CD4-positive, alpha-beta T cell (primary cell): ENCODE measurements around the gene PLCB1. TPM values are rescaled to one million over a fixed set of nuclear protein-coding genes. Genes with fewer than 3 reads are reported as not detected.

ENCODE experiments used
- ATAC-seq: fragments of 200-7000 bp; cut with Tn5 transposase; one replicate; pipeline ENCODE4 v1.10.0; 2022; ENCODE audit warnings: mild to moderate bottlenecking; ENCODE audit not compliant: poor library complexity
- CTCF ChIA-PET: fragments of 350-600 bp; sonication (Branson Sonifier 250); formaldehyde crosslinking; loops from one replicate; lab custom pipeline; 2021; ENCODE audit warnings: antibody characterized with exemption, inconsistent platforms; lab: Charles Lee
- POLR2A ChIA-PET: fragments of 350-600 bp; sonication (Branson Sonifier 250); formaldehyde crosslinking; loops from one replicate; lab custom pipeline; 2021; ENCODE audit warnings: antibody characterized with exemption, inconsistent platforms; lab: Charles Lee
- DNase-seq, 14 experiments: peaks; one replicate each; pipeline ENCODE4 v3.0.0-alpha.2; 2013 to 2020; ENCODE audit warnings: mixed read lengths in 2 of 14
- H3K27ac ChIP-seq, 2 donors: one replicate each; pipeline versions ENCODE4 v1.5.1 to v1.7.0; 2013; ENCODE audit warnings: low read length in 2 of 2, low read depth in 1 of 2, mild to moderate bottlenecking in 1 of 2
- H3K27me3 ChIP-seq, 2 experiments: 1 replicate in 1 of 2; 2 replicates in 1 of 2; pipeline versions ENCODE4 v1.6.1 to v1.7.0; 2013; ENCODE audit warnings: low read length in 2 of 2, control low read depth in 1 of 2, mild to moderate bottlenecking in 1 of 2, moderate library complexity in 1 of 2; ENCODE audit not compliant: insufficient read depth in 2 of 2, control insufficient read depth in 1 of 2
- H3K36me3 ChIP-seq: one replicate; pipeline ENCODE4 v1.6.1; 2013; ENCODE audit warnings: low read length, control low read depth; ENCODE audit not compliant: insufficient read depth
- H3K4me1 ChIP-seq: one replicate; pipeline ENCODE4 v1.6.1; 2013; ENCODE audit warnings: low read length, control low read depth; ENCODE audit not compliant: insufficient read depth
- H3K4me3 ChIP-seq: one replicate; pipeline ENCODE4 v1.5.1; 2013; ENCODE audit warnings: mild to moderate bottlenecking, low read length, moderate library complexity
- H3K9me3 ChIP-seq, 2 experiments: 1 replicate in 1 of 2; 2 replicates in 1 of 2; pipeline versions ENCODE4 v1.6.1 to v1.7.0; 2013; ENCODE audit warnings: low read length in 2 of 2, mild to moderate bottlenecking in 2 of 2, control low read depth in 1 of 2, moderate library complexity in 1 of 2; ENCODE audit not compliant: control insufficient read depth in 1 of 2, insufficient read depth in 1 of 2
- H3K27ac Mint-ChIP-seq: one replicate; pipeline ENCODE4 v1.8.0; 2020; ENCODE audit warnings: mixed read lengths
- H3K27me3 Mint-ChIP-seq: one replicate; pipeline ENCODE4 v1.8.0; 2021; ENCODE audit warnings: mixed read lengths
- H3K36me3 Mint-ChIP-seq: one replicate; pipeline ENCODE4 v1.8.0; 2021; ENCODE audit warnings: low read depth, mixed read lengths
- H3K4me1 Mint-ChIP-seq: one replicate; pipeline ENCODE4 v1.8.0; 2021; ENCODE audit warnings: low read depth, mixed read lengths
- H3K4me3 Mint-ChIP-seq: one replicate; pipeline ENCODE4 v1.8.0; 2020; ENCODE audit warnings: mild to moderate bottlenecking, mixed read lengths
- H3K9me3 Mint-ChIP-seq: one replicate; pipeline ENCODE4 v1.8.0; 2020; ENCODE audit warnings: mixed read lengths
- CTCF ChIP-seq: fragments of 200-600 bp; IDR thresholded peaks from one replicate; pipeline ENCODE4 v1.8.0; 2022; ENCODE audit warnings: antibody characterized with exemption, mild to moderate bottlenecking
- intact Hi-C, 2 experiments: fragments of 100-400 bp; cut with DNase I in 1 of 2; cut with micrococcal nuclease in 1 of 2; formaldehyde crosslinking; loops; one replicate each; pipeline versions ENCODE4 v1.15.1 to v1.9.0; 2023 to 2025; cut with DNase I, micrococcal nuclease
- total RNA-seq, 174 experiments: library from RNA in 2 of 174; stranded (reverse) in 2 of 174; gene quantifications; one replicate each; pipeline ENCODE4 v1.2.3 and lab custom pipeline; 2021 to 2026

Gene PLCB1
- total RNA-seq, 2 experiments from 2014 or later, result 3.8 to 5.6 TPM

- no peaks in the 10 kb centered on the region for H3K36me3 Mint-ChIP-seq
- no peak for TF ChIP-seq CTCF
- ChIA-PET CTCF (no interaction called here), POLR2A (no interaction called here)
- H3K4me1 Mint-ChIP-seq, result peaks cover 15% of the 10 kb centered on the region
- Histone ChIP-seq H3K4me3 (no peak overlapping the region), H3K27ac (no peak overlapping the region), H3K9me3 (no peaks in the 10 kb centered on the region), H3K27me3 (peaks cover 0 to 7% of the 10 kb centered on the region in 2 experiments), H3K36me3 (no peaks in the 10 kb centered on the region), H3K4me1 (peaks cover 14% of the 10 kb centered on the region)
- intact Hi-C loops, result no loop called here
- ATAC-seq, result no peak
- H3K27ac Mint-ChIP-seq, result no peak overlapping the region
- peaks cover 26% of the 10 kb centered on the region for H3K27me3 Mint-ChIP-seq
- no peaks in the 10 kb centered on the region for H3K9me3 Mint-ChIP-seq
- H3K4me3 Mint-ChIP-seq, result no peak overlapping the region
- DNase-seq, result no peak
Observed at GRCh38 chr20:8128291-8129060, 3.6 kb upstream of the PLCB1 start.

DNA sequence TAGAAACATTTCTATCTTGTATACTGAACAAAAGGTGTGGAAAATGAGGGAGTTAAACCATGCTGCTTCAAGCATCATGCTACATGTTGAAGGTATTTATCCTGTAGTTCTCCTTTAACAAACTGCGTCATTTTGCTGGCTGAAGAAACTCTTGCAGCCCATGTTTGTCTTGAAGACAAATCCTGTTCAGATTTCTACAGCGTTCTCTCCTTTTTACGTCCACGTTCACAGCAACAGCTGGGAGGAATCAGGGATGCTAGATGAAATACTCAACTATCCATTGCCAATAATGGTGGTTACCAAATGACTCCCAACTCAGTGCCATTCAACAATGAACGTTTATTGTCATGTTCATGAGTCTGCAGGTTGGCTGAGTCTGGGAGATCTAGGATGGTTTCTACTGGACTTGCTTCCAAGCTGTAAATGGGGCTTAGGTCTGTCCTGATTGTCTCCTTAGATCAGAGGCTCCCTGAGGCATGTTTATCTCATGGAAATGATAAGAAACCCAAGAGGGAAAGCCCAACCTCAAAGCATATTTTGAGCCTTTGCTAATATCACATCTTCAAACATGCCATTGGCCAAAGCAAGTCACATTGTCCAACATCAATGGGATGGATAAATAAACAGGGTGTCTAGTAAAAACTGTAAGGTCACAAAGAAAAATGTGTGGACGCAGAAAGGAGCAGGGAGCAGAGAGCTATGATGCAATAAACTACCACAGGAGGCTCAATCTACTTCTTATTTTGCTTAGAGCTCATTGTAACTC is 2.7 kb upstream of the PLCB1 start:
- ChIA-PET CTCF (no interaction called here), POLR2A (no interaction called here)
- no peak overlapping the region for H3K27ac Mint-ChIP-seq
- peaks cover 0 to 9% of the 10 kb centered on the region in 2 experiments for H3K27me3 ChIP-seq
- no peak overlapping the region for H3K4me3 ChIP-seq
- peaks cover 14% of the 10 kb centered on the region for H3K4me1 ChIP-seq
- no peak overlapping the region for H3K4me3 Mint-ChIP-seq
- DNase-seq (no peak), ATAC-seq (no peak)
- peaks cover 24% of the 10 kb centered on the region for H3K4me1 Mint-ChIP-seq
- H3K36me3 Mint-ChIP-seq, result no peaks in the 10 kb centered on the region
- intact Hi-C loops, result no loop called here
- H3K36me3 ChIP-seq, result no peaks in the 10 kb centered on the region
- H3K9me3 ChIP-seq, result no peaks in the 10 kb centered on the region
- H3K27ac ChIP-seq, result no peak overlapping the region
- no peaks in the 10 kb centered on the region for H3K9me3 Mint-ChIP-seq
- TF ChIP-seq CTCF, result no peak
- H3K27me3 Mint-ChIP-seq, result peaks cover 35% of the 10 kb centered on the region

GRCh38 chr20:8130840-8131526 is 1.1 kb upstream of the PLCB1 start:
- TF ChIP-seq CTCF, result no peak
- Mint-ChIP-seq H3K27me3 (peaks cover 43% of the 10 kb centered on the region), H3K4me1 (peaks cover 30% of the 10 kb centered on the region), H3K9me3 (no peaks in the 10 kb centered on the region), H3K27ac (no peak overlapping the region), H3K4me3 (no peak overlapping the region), H3K36me3 (no peaks in the 10 kb centered on the region)
- intact Hi-C loops, result loop anchor here (5.0 kb wide), 2 partner anchors 84 to 591 kb away; no protein-coding TSS in a partner anchor
- H3K9me3 ChIP-seq, result no peaks in the 10 kb centered on the region
- H3K4me1 ChIP-seq, result peaks cover 14% of the 10 kb centered on the region
- H3K27me3 ChIP-seq, result peaks cover 0 to 9% of the 10 kb centered on the region in 2 experiments
- ATAC-seq, result no peak
- H3K27ac ChIP-seq, result no peak overlapping the region
- H3K4me3 ChIP-seq, result no peak overlapping the region
- DNase-seq, result no peak
- ChIA-PET CTCF (interaction anchor here (0.7 to 1.1 kb wide), 2 partner anchors 8 to 258 kb away, joined by 3 to 4 read pairs; no protein-coding TSS in a partner anchor), POLR2A (no interaction called here)
- H3K36me3 ChIP-seq, result no peaks in the 10 kb centered on the region
